H1 (cell line): ENCODE data around the gene ARID1B. TPM values are rescaled to one million over a fixed set of nuclear protein-coding genes. Genes with fewer than 3 reads are reported as not detected.

Experiments
- CTCF ChIA-PET: fragments of 300-600 bp; sonication (Branson Sonifier 250); formaldehyde crosslinking; loops from one replicate; lab custom pipeline; 2021; ENCODE audit not compliant: partially characterized antibody; lab: Charles Lee
- POLR2A ChIA-PET: fragments of 300-600 bp; sonication (Branson Sonifier 250); formaldehyde crosslinking; loops from one replicate; lab custom pipeline; 2021; ENCODE audit warnings: inconsistent platforms; ENCODE audit not compliant: partially characterized antibody; lab: Charles Lee
- DNase-seq, 2 experiments: peaks; one replicate each; pipeline versions ENCODE4 v3.0.0 to v3.0.0-alpha.2; 2010 to 2022; ENCODE audit warnings: low spot score in 2 of 2, low read depth in 1 of 2, mixed read lengths in 1 of 2
- FAIRE-seq: peaks from 2 replicates; lab custom pipeline; 2011; peaks lifted over from hg19 to GRCh38; lab: Jason Lieb, UNC
- H2AFZ ChIP-seq: 2 replicates; pipeline ENCODE4 v1.8.1; 2012; ENCODE audit warnings: low read length, inconsistent platforms
- H2AK5ac ChIP-seq: 2 replicates; pipeline ENCODE4 v1.6.1; 2013; ENCODE audit warnings: low read depth, low read length
- H2BK120ac ChIP-seq: replicated peaks from 2 replicates; pipeline ENCODE3; 2013; ENCODE audit warnings: low read depth, low read length, inconsistent platforms
- H2BK12ac ChIP-seq: 2 replicates; pipeline ENCODE4 v1.6.1; 2013; ENCODE audit warnings: low read depth, low read length
- H2BK15ac ChIP-seq: 2 replicates; pipeline ENCODE4 v1.6.1; 2013; ENCODE audit warnings: low read length
- H2BK20ac ChIP-seq: 2 replicates; pipeline ENCODE4 v1.6.1; 2013; ENCODE audit warnings: low read length
- H2BK5ac ChIP-seq: 2 replicates; pipeline ENCODE4 v1.6.1; 2013; ENCODE audit warnings: low read depth, low read length
- H3K14ac ChIP-seq: 2 replicates; pipeline ENCODE4 v1.6.1; 2013; ENCODE audit warnings: inconsistent platforms; ENCODE audit not compliant: insufficient read length
- H3K18ac ChIP-seq: 2 replicates; pipeline ENCODE4 v1.6.1; 2013; ENCODE audit warnings: low read length; ENCODE audit errors: extremely low read depth
- H3K23ac ChIP-seq: 2 replicates; pipeline ENCODE4 v1.6.1; 2013; ENCODE audit warnings: inconsistent platforms; ENCODE audit not compliant: insufficient read length
- H3K23me2 ChIP-seq: 2 replicates; pipeline ENCODE4 v1.6.1; 2013; ENCODE audit warnings: low read depth, low read length
- H3K27ac ChIP-seq: 2 replicates; pipeline ENCODE4 v1.6.1; 2011; ENCODE audit warnings: low read depth, low read length, inconsistent platforms
- H3K27me3 ChIP-seq, 4 experiments: replicated peaks in 1 of 4; 1 replicate in 1 of 4; 2 replicates in 3 of 4; pipeline versions ENCODE4 v1.6.1 to v1.8.1; 2011 to 2013; ENCODE audit warnings: low read length in 3 of 4, mild to moderate bottlenecking in 3 of 4, inconsistent platforms in 2 of 4, mixed read lengths in 2 of 4, moderate library complexity in 1 of 4; ENCODE audit not compliant: control insufficient read depth in 3 of 4, insufficient read depth in 3 of 4; ENCODE audit errors: extremely low read depth in 1 of 4
- H3K36me3 ChIP-seq, 4 experiments: 2 replicates each; pipeline versions ENCODE4 v1.6.1 to v1.8.1; 2011 to 2013; ENCODE audit warnings: mild to moderate bottlenecking in 4 of 4, low read length in 3 of 4, moderate library complexity in 2 of 4, control low read depth in 1 of 4, inconsistent platforms in 1 of 4; ENCODE audit not compliant: insufficient read depth in 4 of 4, control insufficient read depth in 2 of 4
- H3K4ac ChIP-seq: replicated peaks from 2 replicates; pipeline ENCODE3; 2013; ENCODE audit warnings: low read length, low read depth, mixed read lengths, inconsistent platforms; ENCODE audit not compliant: insufficient read length
- H3K4me1 ChIP-seq, 4 experiments: replicated peaks in 1 of 4; 1 replicate in 1 of 4; 2 replicates in 3 of 4; pipeline versions ENCODE4 v1.6.1 to v1.8.1; 2011 to 2013; ENCODE audit warnings: low read length in 3 of 4, inconsistent platforms in 2 of 4, mixed read lengths in 1 of 4; ENCODE audit not compliant: insufficient read depth in 4 of 4, control insufficient read depth in 3 of 4
- H3K4me2 ChIP-seq, 2 experiments: 2 replicates each; pipeline versions ENCODE4 v1.6.1 to v1.8.1; 2011 to 2013; ENCODE audit warnings: low read depth in 2 of 2, low read length in 2 of 2, control low read depth in 1 of 2, inconsistent platforms in 1 of 2, mild to moderate bottlenecking in 1 of 2; ENCODE audit not compliant: insufficient read depth in 1 of 2
- H3K4me3 ChIP-seq, 4 experiments: fragments of 200-600, 300-600 bp in 1 of 4; sonication (generic), shearing (Covaris generic), sonication (Bioruptor Twin) in 1 of 4; 2 replicates each; pipeline versions ENCODE4 v1.5.1 to v1.8.1; 2011 to 2016; ENCODE audit warnings: low read length in 4 of 4, low read depth in 3 of 4, control low read depth in 2 of 4, inconsistent platforms in 2 of 4, mild to moderate bottlenecking in 2 of 4, mixed read lengths in 1 of 4, moderate library complexity in 1 of 4; ENCODE audit not compliant: insufficient read depth in 2 of 4; ENCODE audit errors: extremely low read depth in 1 of 4
- H3K56ac ChIP-seq: replicated peaks from 2 replicates; pipeline ENCODE3; 2013; ENCODE audit warnings: low read depth, mild to moderate bottlenecking, mixed read lengths, low read length, inconsistent platforms; ENCODE audit not compliant: insufficient read length
- H3K79me1 ChIP-seq: 2 replicates; pipeline ENCODE4 v1.6.1; 2013; ENCODE audit warnings: low read depth, low read length, control low read depth
- H3K79me2 ChIP-seq, 2 experiments: 2 replicates each; pipeline versions ENCODE4 v1.6.1 to v1.8.1; 2012 to 2013; ENCODE audit warnings: low read length in 2 of 2, mild to moderate bottlenecking in 2 of 2, inconsistent platforms in 1 of 2; ENCODE audit not compliant: insufficient read depth in 2 of 2, control insufficient read depth in 1 of 2
- H3K9ac ChIP-seq, 4 experiments: replicated peaks in 1 of 4; 1 replicate in 1 of 4; 2 replicates in 3 of 4; pipeline versions ENCODE4 v1.6.1 to v1.8.1; 2011 to 2013; ENCODE audit warnings: low read depth in 3 of 4, low read length in 3 of 4, control low read depth in 2 of 4, mild to moderate bottlenecking in 2 of 4, moderate library complexity in 2 of 4, inconsistent platforms in 1 of 4; ENCODE audit errors: extremely low read depth in 1 of 4
- H3K9me3 ChIP-seq, 2 experiments: 2 replicates each; pipeline versions ENCODE4 v1.6.1 to v1.8.1; 2012 to 2013; ENCODE audit warnings: mild to moderate bottlenecking in 2 of 2, moderate library complexity in 2 of 2, control low read depth in 1 of 2, inconsistent platforms in 1 of 2, low read depth in 1 of 2, low read length in 1 of 2, mixed read lengths in 1 of 2; ENCODE audit not compliant: insufficient read depth in 2 of 2
- H4K20me1 ChIP-seq, 2 experiments: replicated peaks in 1 of 2; 2 replicates each; pipeline versions ENCODE3 to v1.8.1; 2011 to 2013; ENCODE audit warnings: inconsistent platforms in 2 of 2, low read length in 2 of 2, mild to moderate bottlenecking in 1 of 2; ENCODE audit not compliant: insufficient read depth in 2 of 2, control insufficient read depth in 1 of 2
- H4K5ac ChIP-seq: 2 replicates; pipeline ENCODE4 v1.6.1; 2013; ENCODE audit warnings: low read length, low read depth, mixed read lengths, inconsistent platforms; ENCODE audit not compliant: insufficient read length
- H4K8ac ChIP-seq: 2 replicates; pipeline ENCODE4 v1.8.0; 2013; ENCODE audit warnings: mild to moderate bottlenecking, moderate library complexity, low read length, inconsistent platforms; ENCODE audit not compliant: insufficient read depth; ENCODE audit errors: extremely low read depth
- H4K91ac ChIP-seq: replicated peaks from 2 replicates; pipeline ENCODE3; 2013; ENCODE audit warnings: low read length, mixed read lengths, inconsistent platforms; ENCODE audit not compliant: insufficient read length
- ATF2 ChIP-seq: IDR thresholded peaks from 2 replicates; pipeline ENCODE4 v1.6.1; 2012; ENCODE audit warnings: low read length, inconsistent platforms
- BACH1 ChIP-seq: IDR thresholded peaks from 2 replicates; pipeline ENCODE4 v1.6.1; 2012; ENCODE audit warnings: low read length, improper control_type of control experiment
- CEBPB ChIP-seq: IDR thresholded peaks from 2 replicates; pipeline ENCODE4 v1.6.1; 2012; ENCODE audit warnings: low read depth, low read length
- CREB1 ChIP-seq: IDR thresholded peaks from 2 replicates; pipeline ENCODE4 v1.6.1; 2012; ENCODE audit warnings: inconsistent platforms
- E2F6 ChIP-seq: IDR thresholded peaks from 2 replicates; pipeline ENCODE4 v1.6.1; 2012; ENCODE audit warnings: inconsistent platforms
- NANOG ChIP-seq: IDR thresholded peaks from 2 replicates; pipeline ENCODE4 v1.6.1; 2011; ENCODE audit warnings: low read length, low read depth, mild to moderate bottlenecking, inconsistent platforms; ENCODE audit not compliant: insufficient read depth, poor library complexity, severe bottlenecking
- PHF8 ChIP-seq: fragments of 200-600 bp; sonication (generic); conservative IDR thresholded peaks from 2 replicates; pipeline ENCODE4 v1.7.1; 2012; ENCODE audit warnings: low read depth, mild to moderate bottlenecking, inconsistent platforms, low read length, moderate library complexity
- RAD21 ChIP-seq, 2 experiments: IDR thresholded peaks in 1 of 2; conservative IDR thresholded peaks in 1 of 2; 2 replicates each; pipeline ENCODE4 v1.6.1; 2011; ENCODE audit warnings: low read depth in 2 of 2, low read length in 2 of 2, improper control_type of control experiment in 1 of 2, inconsistent platforms in 1 of 2, mild to moderate bottlenecking in 1 of 2, moderate library complexity in 1 of 2
- RXRA ChIP-seq: IDR thresholded peaks from 2 replicates; pipeline ENCODE4 v1.6.1; 2011; ENCODE audit warnings: low read depth, mild to moderate bottlenecking, low read length, moderate library complexity; ENCODE audit not compliant: insufficient read depth
- TBP ChIP-seq: IDR thresholded peaks from 2 replicates; pipeline ENCODE4 v1.6.1; 2011; ENCODE audit warnings: low read depth, low read length, improper control_type of control experiment
- WGBS, 2 experiments: shearing (Covaris generic) in 1 of 2; methylation state at CpG; one replicate each; pipeline versions ENCODE4 v1.1.6 to v1.1.7; 2013 to 2015; ENCODE audit warnings: low lambda C conversion rate in 2 of 2, mixed read lengths in 2 of 2, inconsistent platforms in 1 of 2, low coverage in 1 of 2, missing lambda C conversion rate in 1 of 2; ENCODE audit not compliant: insufficient replicate concordance in 2 of 2, insufficient coverage in 1 of 2, insufficient read length in 1 of 2; ENCODE audit errors: extremely low coverage in 1 of 2, missing lambda C conversion rate in 1 of 2; 5-methylcytosine and 5-hydroxymethylcytosine counted together
- polyA plus RNA-seq, 7 experiments: library from polyadenylated mRNA; depleted of rRNA in 3 of 7; stranded (reverse) in 5 of 7; unstranded in 2 of 7; fragments of >200 nt in 5 of 7; fragments of 200-250 nt in 2 of 7; gene quantifications; 1 replicate in 5 of 7; 2 replicates in 1 of 7; 4 replicates in 1 of 7; pipeline versions ENCODE4 v1.2.1 to v1.2.3, GENCODE V29; 2011 to 2013; ENCODE audit warnings: missing spikeins in 2 of 7, mixed read lengths in 2 of 7
- total RNA-seq: library from RNA; stranded (reverse); fragmentation: NEBNext Ultra II Directional; extraction: Animal tissue kit (Norgen Biotek cat#: 25700); gene quantifications from 2 replicates; pipeline ENCODE4 v1.2.1, GENCODE V29; 2021
- TF ChIP-seq, protein P1 (sequence below): IDR thresholded peaks from 2 replicates; pipeline ENCODE4 v1.6.1; 2011; ENCODE audit warnings: low read depth, mild to moderate bottlenecking, low read length; ENCODE audit not compliant: insufficient read depth

ARID1B gene
- total and polyA plus RNA-seq, 2 of the 8 experiments (the other 6 are each of a cell fraction or from before 2014, with no cell fraction given), result 24.3 to 70.3 TPM

DNA sequence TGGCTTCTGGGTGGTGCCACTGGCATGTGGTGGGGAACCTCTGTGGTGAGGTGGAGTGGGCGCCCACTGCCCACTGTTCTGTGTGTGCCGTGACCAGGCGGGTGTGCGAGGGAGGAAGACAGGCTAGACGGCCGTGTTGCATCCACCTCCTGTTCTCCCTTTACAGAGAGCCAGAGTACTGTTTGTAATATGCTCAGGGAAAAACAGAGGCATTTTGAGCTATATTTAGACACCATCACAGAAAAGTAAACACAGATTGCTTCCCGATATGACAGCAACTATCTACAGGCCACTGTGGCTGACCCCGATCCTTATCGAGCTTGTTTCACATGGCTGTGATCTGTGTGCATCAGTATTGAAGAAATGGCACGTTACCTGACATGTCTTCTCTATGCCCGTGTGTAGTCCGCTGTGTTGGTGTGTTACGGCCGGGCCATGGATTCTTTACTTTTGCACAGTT, 45.6 kb downstream of the ARID1B start:
- 92% methylated on average over 14 of the region's 14 CpGs; no CpG with 5 or more reads in 1 of the 2 experiments for WGBS, 2 experiments
- Histone ChIP-seq H2BK20ac (no peak overlapping the region), H3K36me3 (no peaks in the 10 kb centered on the region), H3K4me3 (no peak overlapping the region), H2BK5ac (no peak overlapping the region), H4K5ac (no peak overlapping the region), H3K27me3 (no peaks in the 10 kb centered on the region; a peak in 1 of 7 replicates), H3K79me2 (peaks cover 24 to 99% of the 10 kb centered on the region in 2 experiments), H3K56ac (no peak overlapping the region), H3K4me2 (no peak overlapping the region), H3K9me3 (no peaks in the 10 kb centered on the region), H2AK5ac (no peak overlapping the region), H4K8ac (no peak overlapping the region), H3K23me2 (no peaks in the 10 kb centered on the region), H4K91ac (no peak overlapping the region), H3K18ac (no peak overlapping the region), H3K27ac (no peak overlapping the region), H2AFZ (no peak overlapping the region), H3K4me1 (peaks cover 5 to 21% (median 10%) of the 10 kb centered on the region in 4 experiments; a peak in 6 of 7 replicates), H2BK12ac (no peak overlapping the region), H2BK15ac (no peak overlapping the region), H3K23ac (no peak overlapping the region), H2BK120ac (no peak overlapping the region), H3K14ac (no peak overlapping the region), H3K79me1 (peaks cover 21% of the 10 kb centered on the region), H3K9ac (no peak overlapping the region), H3K4ac (no peak overlapping the region), H4K20me1 (peaks cover 40 to 48% of the 10 kb centered on the region in 2 experiments)
- CTCF ChIA-PET, result interaction anchor here (1.3 kb wide), 1 partner anchor 17 kb away, joined by 3 read pairs; no protein-coding TSS in a partner anchor
- DNase-seq, result no peak
- POLR2A ChIA-PET, result no interaction called here
- FAIRE-seq, result no peak
- TF ChIP-seq E2F6 (no peak), NANOG (no peak), PHF8 (no peak), RAD21 (IDR thresholded peaks at IDR 0.05 in 1 of 2, conservative IDR thresholded peaks at IDR 0.05 in 1 of 2; ENCODE audit: low read depth in 2 of 2, low read length in 2 of 2) (no peak), TBP (no peak), BACH1 (no peak), CREB1 (no peak), ATF2 (no peak), CEBPB (no peak), RXRA (no peak)
- TF ChIP-seq, protein P1, sequence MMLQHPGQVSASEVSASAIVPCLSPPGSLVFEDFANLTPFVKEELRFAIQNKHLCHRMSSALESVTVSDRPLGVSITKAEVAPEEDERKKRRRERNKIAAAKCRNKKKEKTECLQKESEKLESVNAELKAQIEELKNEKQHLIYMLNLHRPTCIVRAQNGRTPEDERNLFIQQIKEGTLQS, result no peak
